NT2/D1 (cell line): ENCODE results near the gene RAMP3.

Experiments
- DNase-seq: peaks from one replicate; pipeline ENCODE4 v3.0.0-alpha.2; 2011; ENCODE audit warnings: low read depth, low spot score
- H3K27me3 ChIP-seq: 2 replicates; pipeline ENCODE4 v1.6.0; 2011; ENCODE audit warnings: mild to moderate bottlenecking; ENCODE audit not compliant: insufficient read length, insufficient read depth
- H3K36me3 ChIP-seq: 2 replicates; pipeline ENCODE4 v1.6.1; 2011; ENCODE audit warnings: mild to moderate bottlenecking, low read length, mixed read lengths; ENCODE audit not compliant: insufficient read depth, insufficient read length
- H3K4me1 ChIP-seq: 2 replicates; pipeline ENCODE4 v1.5.1; 2011; ENCODE audit not compliant: insufficient read depth, insufficient read length
- H3K4me3 ChIP-seq: 2 replicates; pipeline ENCODE4 v1.5.1; 2011; ENCODE audit warnings: low read depth; ENCODE audit not compliant: insufficient read length
- H3K9ac ChIP-seq: 2 replicates; pipeline ENCODE4 v1.6.0; 2011; ENCODE audit warnings: low read depth; ENCODE audit not compliant: insufficient read length
- H3K9me3 ChIP-seq: 2 replicates; pipeline ENCODE4 v1.5.1; 2011; ENCODE audit warnings: mild to moderate bottlenecking, low read length; ENCODE audit not compliant: insufficient read depth
- SUZ12 ChIP-seq: IDR thresholded peaks from 2 replicates; pipeline ENCODE4 v1.6.1; 2011; ENCODE audit not compliant: insufficient read length, insufficient read depth; ENCODE audit errors: extremely low read depth
- YY1 ChIP-seq: IDR thresholded peaks from 2 replicates; pipeline ENCODE4 v1.6.1; 2011; ENCODE audit not compliant: insufficient read length, insufficient read depth
- ZNF274 ChIP-seq: IDR thresholded peaks from 2 replicates; pipeline ENCODE4 v1.6.1; 2011; ENCODE audit warnings: mild to moderate bottlenecking, low read depth, low read length

Gene RAMP3

GRCh38 chr7:45158471-45158870 is 880 bp downstream of the RAMP3 start:
- H3K9ac ChIP-seq, result no peak overlapping the region
- no peak for TF ChIP-seq SUZ12
- no peak for TF ChIP-seq ZNF274
- TF ChIP-seq YY1, result no peak
- H3K27me3 ChIP-seq, result peaks cover 38% of the 10 kb centered on the region
- H3K9me3 ChIP-seq, result no peaks in the 10 kb centered on the region
- no peak overlapping the region for H3K4me3 ChIP-seq
- no peaks in the 10 kb centered on the region for H3K4me1 ChIP-seq
- H3K36me3 ChIP-seq, result no peaks in the 10 kb centered on the region
- DNase-seq, result no peak

- Histone ChIP-seq H3K9ac (no peak overlapping the region), H3K9me3 (peaks cover 8% of the 10 kb centered on the region), H3K27me3 (peaks cover 38% of the 10 kb centered on the region), H3K36me3 (no peaks in the 10 kb centered on the region), H3K4me1 (no peaks in the 10 kb centered on the region), H3K4me3 (no peak overlapping the region)
- no peak for TF ChIP-seq SUZ12
- TF ChIP-seq ZNF274, result no peak
- no peak for TF ChIP-seq YY1
- no peak for DNase-seq
These were observed 1.7 kb downstream of the RAMP3 start for GRCh38 chr7:45159296-45159695.

GRCh38 chr7:45160417-45160881 is 2.9 kb downstream of the RAMP3 start:
- TF ChIP-seq YY1, result no peak
- TF ChIP-seq SUZ12, result no peak
- no peak for TF ChIP-seq ZNF274
- Histone ChIP-seq H3K27me3 (peaks cover 38% of the 10 kb centered on the region), H3K9me3 (peaks cover 15% of the 10 kb centered on the region), H3K9ac (no peak overlapping the region), H3K4me1 (no peaks in the 10 kb centered on the region), H3K4me3 (no peak overlapping the region), H3K36me3 (no peaks in the 10 kb centered on the region)
- no peak for DNase-seq

- H3K27me3 ChIP-seq, result peaks cover 34% of the 10 kb centered on the region
These were observed 3.5 kb downstream of the RAMP3 start for GRCh38 chr7:45161138-45161537.

GRCh38 chr7:45161842-45162241 is 4.3 kb downstream of the RAMP3 start:
- DNase-seq, result no peak
- Histone ChIP-seq H3K4me3 (no peak overlapping the region), H3K36me3 (no peaks in the 10 kb centered on the region), H3K4me1 (no peaks in the 10 kb centered on the region), H3K9me3 (peaks cover 15% of the 10 kb centered on the region), H3K9ac (no peak overlapping the region), H3K27me3 (peaks cover 28% of the 10 kb centered on the region)
- TF ChIP-seq ZNF274 (no peak), SUZ12 (no peak), YY1 (no peak)

More at GRCh38 chr7:45161138-45161537, 3.5 kb downstream of the RAMP3 start:
- no peaks in the 10 kb centered on the region for H3K4me1 ChIP-seq
- H3K36me3 ChIP-seq, result no peaks in the 10 kb centered on the region
- H3K9ac ChIP-seq, result no peak overlapping the region
- no peak for DNase-seq
- no peak for TF ChIP-seq YY1
- no peak for TF ChIP-seq SUZ12
- no peak for TF ChIP-seq ZNF274
- H3K4me3 ChIP-seq, result no peak overlapping the region
- peaks cover 15% of the 10 kb centered on the region for H3K9me3 ChIP-seq

GRCh38 chr7:45162311-45162845 is 4.8 kb downstream of the RAMP3 start:
- Histone ChIP-seq H3K27me3 (peaks cover 23% of the 10 kb centered on the region), H3K9me3 (peaks cover 15% of the 10 kb centered on the region)

GRCh38 chr7:45162943-45163691 is 5.5 kb downstream of the RAMP3 start:
- Histone ChIP-seq H3K4me1 (no peaks in the 10 kb centered on the region), H3K9me3 (peaks cover 15% of the 10 kb centered on the region), H3K4me3 (no peak overlapping the region), H3K36me3 (no peaks in the 10 kb centered on the region), H3K27me3 (peaks cover 17% of the 10 kb centered on the region), H3K9ac (no peak overlapping the region)
- TF ChIP-seq YY1 (no peak), SUZ12 (no peak), ZNF274 (no peak)
- DNase-seq, result no peak

More at GRCh38 chr7:45162311-45162845, 4.8 kb downstream of the RAMP3 start:
- no peak for DNase-seq
- Histone ChIP-seq H3K9ac (no peak overlapping the region), H3K4me1 (no peaks in the 10 kb centered on the region), H3K36me3 (no peaks in the 10 kb centered on the region), H3K4me3 (no peak overlapping the region)
- TF ChIP-seq SUZ12, result no peak
- TF ChIP-seq YY1, result no peak
- no peak for TF ChIP-seq ZNF274
